ENCODE measurements around the gene CLDN17.

- TF ChIP-seq CTCF (IDR thresholded peaks at IDR 0.05; ENCODE audit: borderline replicate concordance, extremely low read depth, low read length, poor library complexity, severe bottlenecking) (no peak), EZH2 (IDR thresholded peaks at IDR 0.05; ENCODE audit: borderline replicate concordance, low read depth, low read length, severe bottlenecking) (no peak)
Measured at GRCh38 chr21:30193201-30193600, 26.6 kb upstream of the CLDN17 start.
